Bronchial epithelial cell (primary cell): Measurements from ENCODE around the gene RASAL3. TPM values are rescaled to one million over a fixed set of nuclear protein-coding genes. Genes with fewer than 3 reads are reported as not detected.

Experiments used
- DNase-seq: peaks from one replicate; pipeline ENCODE4 v3.0.0-alpha.2; 2010; ENCODE audit warnings: low read depth
- FAIRE-seq: peaks from 2 replicates; lab custom pipeline; 2011; peaks lifted over from hg19 to GRCh38; lab: Jason Lieb, UNC
- H3K27me3 ChIP-seq: 2 replicates; pipeline ENCODE4 v1.5.1; 2011; ENCODE audit warnings: low read length; ENCODE audit not compliant: control insufficient read depth, insufficient read depth
- H3K36me3 ChIP-seq: 2 replicates; pipeline ENCODE4 v1.5.1; 2011; ENCODE audit warnings: low read length; ENCODE audit not compliant: control insufficient read depth, insufficient read depth
- H3K4me3 ChIP-seq: 2 replicates; pipeline ENCODE4 v1.5.1; 2011; ENCODE audit warnings: mild to moderate bottlenecking, low read depth, low read length, control low read depth
- CTCF ChIP-seq: IDR thresholded peaks from 2 replicates; pipeline ENCODE4 v1.5.1; 2011; ENCODE audit warnings: mild to moderate bottlenecking, moderate library complexity, low read length, control low read depth, inconsistent platforms; ENCODE audit not compliant: insufficient read depth, severe bottlenecking
- total RNA-seq: library from RNA; depleted of rRNA; stranded (reverse); fragments of >200 nt; gene quantifications from 2 replicates; pipeline ENCODE4 v1.2.1, GENCODE V29; 2014

The RASAL3 gene
- not detected in 2 replicates for total RNA-seq

DNA sequence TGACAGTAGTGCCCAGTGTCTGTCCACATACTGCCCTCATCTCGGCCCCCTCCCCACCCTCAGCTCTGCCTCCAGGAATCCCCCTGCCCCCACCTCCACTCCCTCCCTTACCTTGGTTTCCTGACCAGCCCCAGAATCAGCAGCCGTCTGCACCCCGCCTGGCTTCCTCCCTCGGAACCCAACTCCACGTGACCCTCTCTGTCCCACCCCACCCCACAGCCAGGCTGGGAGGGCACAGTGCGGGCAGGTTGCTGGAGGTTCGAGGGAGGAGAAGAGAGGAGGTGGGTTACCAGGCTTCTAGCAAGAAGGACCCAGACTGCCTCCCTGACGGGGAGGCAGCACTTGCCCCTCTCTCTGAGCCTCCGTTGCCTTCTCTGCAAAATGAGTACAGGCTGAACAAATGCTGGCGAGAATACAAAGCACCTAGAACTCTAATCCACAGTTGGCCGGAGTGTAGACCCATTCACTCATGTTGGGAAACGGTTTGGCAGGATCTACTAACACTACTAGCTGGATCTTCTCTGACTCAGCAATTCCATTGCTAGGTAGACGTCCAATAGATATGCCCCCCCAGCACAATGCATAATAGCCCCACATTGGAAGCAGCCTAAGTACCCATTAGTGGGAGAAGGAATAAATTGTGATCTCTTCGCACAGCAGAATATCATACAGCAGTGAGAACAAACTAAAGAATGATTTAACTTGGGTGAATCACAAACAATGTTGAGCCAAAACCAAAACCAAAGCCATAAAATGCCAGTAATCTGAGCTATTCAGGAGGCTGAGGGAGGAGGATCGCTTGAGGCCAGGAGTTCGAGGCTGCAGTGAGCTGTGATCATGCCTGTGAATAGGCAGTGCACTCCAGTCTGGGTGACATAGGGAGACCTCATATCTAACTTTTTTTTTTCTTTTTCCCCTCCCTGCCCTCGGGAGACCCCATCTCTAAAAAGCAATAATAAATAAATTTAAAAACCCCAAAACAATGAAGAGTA lies at the start of gene RASAL3:
Gene RASAL3 (minus strand): TSS at position 151 of the 992 bp plus-strand sequence. CDS start 186 bp downstream, outside the sequence.
- Histone ChIP-seq H3K4me3 (no peak within 1 kb of the TSS), H3K27me3 (peaks cover 9% of the 10 kb centered on the region), H3K36me3 (no peaks in the 10 kb centered on the region)
- DNase-seq (no peak), FAIRE-seq (no peak)
- TF ChIP-seq CTCF: no peak

- peaks cover 8% of the 10 kb centered on the region for H3K27me3 ChIP-seq
- DNase-seq (no peak), FAIRE-seq (no peak)
- TF ChIP-seq CTCF: no peak
- H3K36me3 ChIP-seq: no peaks in the 10 kb centered on the region
- H3K4me3 ChIP-seq: no peak overlapping the region
Measured at GRCh38 chr19:15511671-15512424, 47.5 kb upstream of the RASAL3 start.

GRCh38 chr19:15508035-15508710 lies 43.8 kb upstream of the RASAL3 start, which contains the start of gene CYP4F22:
Gene CYP4F22 (plus strand): TSS chr19:15508525. CDS start chr19:15525337, 16,812 bp downstream.
- no peak within 1 kb of the TSS for H3K4me3 ChIP-seq
- FAIRE-seq: no peak
- H3K36me3 ChIP-seq: no peaks in the 10 kb centered on the region
- no peak for DNase-seq
- no peak for TF ChIP-seq CTCF
- peaks cover 8% of the 10 kb centered on the region for H3K27me3 ChIP-seq

DNA sequence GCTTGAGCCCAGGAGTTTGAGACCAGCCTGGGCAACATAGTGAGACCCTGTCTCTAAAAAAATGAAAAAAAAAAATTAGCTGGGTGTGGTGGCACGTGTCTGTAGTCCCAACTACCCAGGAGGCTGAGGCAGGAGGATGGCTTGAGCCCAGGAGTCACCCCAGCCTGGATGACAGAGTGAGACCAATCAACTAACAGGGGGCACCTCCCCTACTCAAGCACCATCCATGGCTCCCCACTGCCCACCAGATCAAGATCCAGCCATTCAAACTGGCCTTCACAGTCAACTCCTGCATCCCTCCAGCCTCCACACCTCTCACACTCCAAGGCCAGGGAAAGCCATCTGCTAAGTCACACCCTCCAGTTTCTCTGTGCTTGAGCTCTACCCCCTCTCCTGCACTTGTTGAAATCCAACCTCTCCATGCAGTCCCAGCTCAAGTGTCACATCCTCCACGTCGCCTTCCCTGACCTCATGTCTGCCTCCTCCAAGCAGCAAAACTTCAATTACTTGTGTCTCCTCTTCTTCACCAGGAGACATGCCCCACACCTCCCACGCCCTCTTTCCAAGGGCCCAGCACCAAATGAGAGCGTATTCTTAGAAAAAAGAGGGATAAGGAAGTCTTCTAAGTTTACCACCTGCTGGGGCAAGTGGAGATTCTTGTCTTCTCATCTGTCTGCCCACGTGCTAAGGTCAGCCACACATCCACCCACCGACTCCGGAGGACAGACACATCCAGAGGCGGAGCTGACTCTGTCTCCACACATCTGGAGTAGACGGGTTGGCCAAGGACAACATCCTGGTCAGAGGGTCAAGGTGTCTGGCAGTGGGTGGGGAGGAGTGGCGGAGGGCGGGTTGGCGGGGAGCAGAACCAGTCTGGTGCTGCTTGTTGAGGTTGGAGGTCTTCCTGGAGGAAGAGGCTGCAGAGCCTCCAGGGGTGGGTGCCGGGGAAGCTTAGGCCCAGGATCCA lies 43.0 kb upstream of the RASAL3 start:
- Histone ChIP-seq H3K27me3 (peaks cover 8% of the 10 kb centered on the region), H3K4me3 (no peak overlapping the region), H3K36me3 (no peaks in the 10 kb centered on the region)
- no peak for FAIRE-seq
- no peak for DNase-seq
- TF ChIP-seq CTCF: no peak
